GM19023 (cell line): ENCODE data around the gene TMEM30A.

Experiments used
- ATAC-seq: cut with Tn5 transposase; IDR thresholded peaks from one replicate; pipeline ENCODE4 v1.9.1; 2021; ENCODE audit warnings: mild to moderate bottlenecking, moderate library complexity; ENCODE audit not compliant: unreplicated experiment

Gene TMEM30A

GRCh38 chr6:75220357-75220756 is 64.2 kb downstream of the TMEM30A start:
- no peak for ATAC-seq

GRCh38 chr6:75219263-75219662 is 65.3 kb downstream of the TMEM30A start:
- ATAC-seq, result no peak

- no peak for ATAC-seq
These were observed 67.4 kb downstream of the TMEM30A start for GRCh38 chr6:75217193-75217592.

- ATAC-seq, result no peak
These were observed 69.3 kb downstream of the TMEM30A start for GRCh38 chr6:75215291-75215690.

- ATAC-seq, result peak; percentile 45
These were observed 70.9 kb downstream of the TMEM30A start for GRCh38 chr6:75213732-75214131.

- no peak for ATAC-seq
These were observed 71.5 kb downstream of the TMEM30A start for GRCh38 chr6:75213112-75213511.

- ATAC-seq, result no peak
These were observed 72.5 kb downstream of the TMEM30A start for GRCh38 chr6:75211920-75212590.

- no peak for ATAC-seq
These were observed 73.5 kb downstream of the TMEM30A start for GRCh38 chr6:75210885-75211739.

GRCh38 chr6:75209184-75209723 is 75.3 kb downstream of the TMEM30A start:
- ATAC-seq, result no peak

- peak; percentile 67 for ATAC-seq
These were observed 76.1 kb downstream of the TMEM30A start for GRCh38 chr6:75208298-75209183.

- ATAC-seq, result no peak
These were observed 77.8 kb downstream of the TMEM30A start for GRCh38 chr6:75206576-75207342.

GRCh38 chr6:75205776-75206575 is 78.6 kb downstream of the TMEM30A start, which contains the start of gene COL12A1:
Gene COL12A1 (minus strand): TSS chr6:75206053. CDS start chr6:75202792, 3,261 bp downstream.
- no peak for ATAC-seq

- no peak for ATAC-seq
These were observed 79.4 kb downstream of the TMEM30A start for GRCh38 chr6:75204959-75205775.

- ATAC-seq, result no peak
These were observed 80.2 kb downstream of the TMEM30A start for GRCh38 chr6:75204217-75204958.

- no peak for ATAC-seq
These were observed 80.9 kb downstream of the TMEM30A start for GRCh38 chr6:75203721-75204120.
